ENCODE data around the gene RETREG2. TPM values are rescaled to one million over a fixed set of nuclear protein-coding genes. Genes with fewer than 3 reads are reported as not detected.

Gene RETREG2
- total RNA-seq, 1 donor from 2014 or later: 41.6 TPM

Other genes with a start within 250 kb of the RETREG2 start
- gene CDK5R2, start 218.6 kb upstream of the RETREG2 start, total RNA-seq: not detected
- not detected for gene FEV, start 193.1 kb upstream of the RETREG2 start, total RNA-seq
- not detected for gene CRYBA2, start 184.9 kb upstream of the RETREG2 start, total RNA-seq
- not detected for gene CFAP65, start 136.8 kb upstream of the RETREG2 start, total RNA-seq
- gene IHH, start 117.4 kb upstream of the RETREG2 start, total RNA-seq: 0.08 TPM
- 8.9 TPM for gene NHEJ1, start 17.5 kb upstream of the RETREG2 start, total RNA-seq
- gene SLC23A3, start 8.2 kb upstream of the RETREG2 start, total RNA-seq: 0.64 TPM
- gene CNPPD1, start 1.4 kb upstream of the RETREG2 start, total RNA-seq: 49.3 TPM
- 41.1 TPM for gene ZFAND2B, start 28.5 kb downstream of the RETREG2 start, total RNA-seq
- gene ABCB6, start 40.7 kb downstream of the RETREG2 start, total RNA-seq: 22.6 TPM
- gene ATG9A, start 51.4 kb downstream of the RETREG2 start, total RNA-seq: 29.9 TPM
- gene ANKZF1, start 51.5 kb downstream of the RETREG2 start, total RNA-seq: 18.2 TPM
- 2.4 TPM for gene GLB1L, start 67.2 kb downstream of the RETREG2 start, total RNA-seq
- gene STK16, start 67.2 kb downstream of the RETREG2 start, total RNA-seq: 30.0 TPM
- gene TUBA4B, start 75.0 kb downstream of the RETREG2 start, total RNA-seq: not detected
- gene TUBA4A, start 75.6 kb downstream of the RETREG2 start, total RNA-seq: 138 TPM
- gene DNAJB2, start 101.1 kb downstream of the RETREG2 start, total RNA-seq: 51.7 TPM
- not detected for gene PTPRN, start 131.1 kb downstream of the RETREG2 start, total RNA-seq
- gene RESP18, start 154.5 kb downstream of the RETREG2 start, total RNA-seq: not detected
- 32.3 TPM for gene DNPEP, start 209.6 kb downstream of the RETREG2 start, total RNA-seq
- gene DES, start 240.1 kb downstream of the RETREG2 start, total RNA-seq: 29.3 TPM

Data from esophagus mucosa (tissue), 1 donor.